NCI-H187 treated with DMSO at 0.1 percent for 48 hours (cell line): ENCODE data around the gene SLC36A3.
"Not testable (repeated sequence)": the region's sequence is repeated elsewhere in the genome, so short reads cannot be mapped to it uniquely, and the experiment has no call there.

ENCODE experiments used
- DNase-seq: peaks from one replicate; lab custom pipeline; 2025; lab: John Stamatoyannopoulos, UW

SLC36A3 gene

GRCh38 chr5:151258816-151259215 is 44.8 kb downstream of the SLC36A3 start:
- no peak for DNase-seq

- DNase-seq = no peak
Measured at GRCh38 chr5:151258201-151258611, 45.4 kb downstream of the SLC36A3 start.

GRCh38 chr5:151257731-151258181 is 45.8 kb downstream of the SLC36A3 start:
- DNase-seq = no peak

- no peak for DNase-seq
Measured at GRCh38 chr5:151255621-151256286, 47.8 kb downstream of the SLC36A3 start.

GRCh38 chr5:151254990-151255389 is 48.6 kb downstream of the SLC36A3 start:
- DNase-seq = not testable (repeated sequence)

GRCh38 chr5:151254556-151254955 is 49.0 kb downstream of the SLC36A3 start:
- DNase-seq = no peak

GRCh38 chr5:151253605-151253950 is 50.0 kb downstream of the SLC36A3 start:
- no peak for DNase-seq

GRCh38 chr5:151252762-151253604 is 50.6 kb downstream of the SLC36A3 start, which contains the start of gene GM2A:
GM2A (plus strand) TSS chr5:151253185; CDS start chr5:151253217, 32 bp downstream.
- peak; percentile 85 for DNase-seq

- DNase-seq = no peak
Measured at GRCh38 chr5:151251621-151252020, 51.9 kb downstream of the SLC36A3 start.

- no peak for DNase-seq
Measured at GRCh38 chr5:151251001-151251551, 52.5 kb downstream of the SLC36A3 start.

GRCh38 chr5:151250346-151251000 is 53.1 kb downstream of the SLC36A3 start:
- no peak for DNase-seq

- no peak for DNase-seq
Measured at GRCh38 chr5:151249281-151249680, 54.3 kb downstream of the SLC36A3 start.

GRCh38 chr5:151248651-151249050 is 54.9 kb downstream of the SLC36A3 start:
- no peak for DNase-seq

GRCh38 chr5:151245680-151246219 is 57.8 kb downstream of the SLC36A3 start:
- no peak for DNase-seq

- DNase-seq = no peak
Measured at GRCh38 chr5:151244206-151244605, 59.4 kb downstream of the SLC36A3 start.

GRCh38 chr5:151243564-151243963 is 60.0 kb downstream of the SLC36A3 start:
- DNase-seq = no peak

GRCh38 chr5:151243127-151243526 is 60.4 kb downstream of the SLC36A3 start:
- no peak for DNase-seq

GRCh38 chr5:151240924-151241635 is 62.5 kb downstream of the SLC36A3 start:
- DNase-seq = peak; percentile 83

- not testable (repeated sequence) for DNase-seq
Measured at GRCh38 chr5:151240268-151240835, 63.2 kb downstream of the SLC36A3 start.

- peak; percentile 7 for DNase-seq
Measured at GRCh38 chr5:151239237-151239861, 64.2 kb downstream of the SLC36A3 start.
